PC-3 (cell line): Measurements from ENCODE around the gene HSPB6.

ENCODE experiments used
- EZH2phosphoT487 ChIP-seq: fragments of 300-600 bp; sonication (generic); IDR thresholded peaks from 2 replicates; pipeline ENCODE4 v1.6.1; 2018; ENCODE audit warnings: mild to moderate bottlenecking, antibody characterized with exemption, low read length, borderline replicate concordance
- TF ChIP-seq, protein P1 (sequence below): fragments of 300-600 bp; sonication (generic); conservative IDR thresholded peaks from 2 replicates; pipeline ENCODE4 v1.5.1; 2017; ENCODE audit warnings: antibody characterized with exemption, low read depth, mild to moderate bottlenecking, low read length

DNA sequence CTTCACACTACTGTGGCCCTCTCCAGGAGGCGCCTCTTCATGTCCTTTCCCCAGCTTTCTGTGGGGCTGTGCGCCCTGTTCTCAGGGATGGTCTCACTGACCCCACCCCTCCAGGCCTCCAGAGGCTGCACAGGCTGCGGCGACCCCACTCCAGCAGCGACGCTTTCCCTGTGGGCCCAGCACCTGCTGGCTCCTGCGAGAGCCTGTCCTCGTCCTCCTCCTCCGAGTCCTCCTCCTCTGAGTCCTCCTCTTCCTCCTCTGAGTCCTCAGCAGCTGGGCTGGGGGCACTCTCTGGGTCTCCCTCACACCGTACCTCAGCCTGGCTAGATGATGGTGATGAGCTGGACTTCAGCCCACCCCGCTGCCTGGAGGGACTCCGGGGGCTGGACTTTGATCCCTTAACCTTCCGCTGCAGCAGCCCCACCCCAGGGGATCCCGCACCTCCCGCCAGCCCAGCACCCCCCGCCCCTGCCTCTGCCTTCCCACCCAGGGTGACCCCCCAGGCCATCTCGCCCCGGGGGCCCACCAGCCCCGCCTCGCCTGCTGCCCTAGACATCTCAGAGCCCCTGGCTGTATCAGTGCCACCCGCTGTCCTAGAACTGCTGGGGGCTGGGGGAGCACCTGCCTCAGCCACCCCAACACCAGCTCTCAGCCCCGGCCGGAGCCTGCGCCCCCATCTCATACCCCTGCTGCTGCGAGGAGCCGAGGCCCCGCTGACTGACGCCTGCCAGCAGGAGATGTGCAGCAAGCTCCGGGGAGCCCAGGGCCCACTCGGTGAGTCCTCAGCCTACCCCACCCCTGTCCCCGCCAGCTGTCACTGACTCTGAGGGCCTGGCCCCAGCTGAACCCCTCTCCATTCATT is 29.7 kb upstream of the HSPB6 start:
- TF ChIP-seq, protein P1, sequence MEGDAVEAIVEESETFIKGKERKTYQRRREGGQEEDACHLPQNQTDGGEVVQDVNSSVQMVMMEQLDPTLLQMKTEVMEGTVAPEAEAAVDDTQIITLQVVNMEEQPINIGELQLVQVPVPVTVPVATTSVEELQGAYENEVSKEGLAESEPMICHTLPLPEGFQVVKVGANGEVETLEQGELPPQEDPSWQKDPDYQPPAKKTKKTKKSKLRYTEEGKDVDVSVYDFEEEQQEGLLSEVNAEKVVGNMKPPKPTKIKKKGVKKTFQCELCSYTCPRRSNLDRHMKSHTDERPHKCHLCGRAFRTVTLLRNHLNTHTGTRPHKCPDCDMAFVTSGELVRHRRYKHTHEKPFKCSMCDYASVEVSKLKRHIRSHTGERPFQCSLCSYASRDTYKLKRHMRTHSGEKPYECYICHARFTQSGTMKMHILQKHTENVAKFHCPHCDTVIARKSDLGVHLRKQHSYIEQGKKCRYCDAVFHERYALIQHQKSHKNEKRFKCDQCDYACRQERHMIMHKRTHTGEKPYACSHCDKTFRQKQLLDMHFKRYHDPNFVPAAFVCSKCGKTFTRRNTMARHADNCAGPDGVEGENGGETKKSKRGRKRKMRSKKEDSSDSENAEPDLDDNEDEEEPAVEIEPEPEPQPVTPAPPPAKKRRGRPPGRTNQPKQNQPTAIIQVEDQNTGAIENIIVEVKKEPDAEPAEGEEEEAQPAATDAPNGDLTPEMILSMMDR, result no peak
- TF ChIP-seq EZH2phosphoT487, result no peak
